K562 (cell line): Measurements from ENCODE around the gene NOP16. TPM values are rescaled to one million over a fixed set of nuclear protein-coding genes. Genes with fewer than 3 reads are reported as not detected.

Experiments used
- ATAC-seq: fragments of 200-7000 bp; cut with Tn5 transposase; 3 replicates; pipeline ENCODE4 v1.9.1; 2020; ENCODE audit warnings: moderate library complexity
- BruUV-seq: library from RNA; stranded (reverse); fragments of 400-500 nt; replicated peaks from 2 replicates; lab custom pipeline; 2021; lab: Mats Ljungman, UMichigan
- CTCF ChIA-PET: fragments of 300-600 bp; formaldehyde crosslinking; extraction: SDS; loops from one replicate; lab custom pipeline; 2021; ENCODE audit warnings: low intra/inter-chr PET ratio; lab: Yijun Ruan, JAX
- POLR2A ChIA-PET: fragments of 300-600, 350-650 bp; sonication (Branson Sonifier 250); formaldehyde crosslinking; extraction: SDS; loops from one replicate; lab custom pipeline; 2021; ENCODE audit warnings: antibody characterized with exemption, inconsistent platforms; lab: Yijun Ruan, JAX
- DNase-seq, 4 experiments: peaks; one replicate each; pipeline versions ENCODE4 v3.0.0 to v3.0.0-alpha.2; 2011 to 2018; ENCODE audit warnings: low spot score in 3 of 4, mixed read lengths in 3 of 4; ENCODE audit errors: extremely low read depth in 1 of 4
- FAIRE-seq: peaks from 2 replicates; lab custom pipeline; 2011; peaks lifted over from hg19 to GRCh38; lab: Jason Lieb, UNC
- H2AFZ ChIP-seq: 2 replicates; pipeline ENCODE4 v1.6.0; 2011; ENCODE audit warnings: low read depth, low read length, control low read depth, inconsistent platforms
- H3K27ac ChIP-seq: fragments of 200-600 bp; 3 replicates; pipeline ENCODE4 v1.8.0; 2011; ENCODE audit warnings: low read depth, mild to moderate bottlenecking, control low read depth, inconsistent platforms, low read length, moderate library complexity, mixed read lengths; ENCODE audit errors: extremely low read depth
- H3K27me3 ChIP-seq, 2 experiments: fragments of 300-600 bp in 1 of 2; 2 replicates in 1 of 2; 3 replicates in 1 of 2; pipeline versions ENCODE4 v1.6.0 to v1.8.0; 2011; ENCODE audit warnings: inconsistent platforms in 2 of 2, low read length in 2 of 2, mild to moderate bottlenecking in 1 of 2, mixed read lengths in 1 of 2, moderate library complexity in 1 of 2; ENCODE audit not compliant: control insufficient read depth in 2 of 2, insufficient read depth in 2 of 2
- H3K36me3 ChIP-seq: fragments of 300-600 bp; 3 replicates; pipeline ENCODE4 v1.8.0; 2011; ENCODE audit warnings: mild to moderate bottlenecking, low read length, inconsistent platforms; ENCODE audit not compliant: control insufficient read depth, insufficient read depth
- H3K4me1 ChIP-seq, 2 experiments: fragments of 200-600 bp in 1 of 2; replicated peaks in 1 of 2; 2 replicates in 1 of 2; 3 replicates in 1 of 2; pipeline versions ENCODE4 v1.5.1 to v1.8.0; 2011; ENCODE audit warnings: inconsistent platforms in 2 of 2, low read length in 2 of 2, mild to moderate bottlenecking in 1 of 2, mixed read lengths in 1 of 2, moderate library complexity in 1 of 2; ENCODE audit not compliant: control insufficient read depth in 2 of 2, insufficient read depth in 2 of 2
- H3K4me2 ChIP-seq: 2 replicates; pipeline ENCODE4 v1.6.1; 2011; ENCODE audit warnings: low read length, control low read depth, inconsistent platforms, mixed read lengths; ENCODE audit not compliant: insufficient read depth
- H3K4me3 ChIP-seq: fragments of 200-600 bp; sonication (generic), shearing (Covaris generic); 2 replicates; pipeline ENCODE4 v1.5.1; 2016; ENCODE audit warnings: control low read depth, inconsistent platforms
- H3K79me2 ChIP-seq: fragments of 200-600 bp; 3 replicates; pipeline ENCODE4 v1.8.0; 2011; ENCODE audit warnings: low read length, inconsistent platforms; ENCODE audit not compliant: control insufficient read depth, insufficient read depth
- H3K9ac ChIP-seq, 2 experiments: 2 replicates each; pipeline versions ENCODE4 v1.6.0 to v1.6.1; 2011; ENCODE audit warnings: low read depth in 2 of 2, low read length in 2 of 2, control low read depth in 1 of 2, inconsistent platforms in 1 of 2, mild to moderate bottlenecking in 1 of 2, mixed read lengths in 1 of 2; ENCODE audit not compliant: insufficient read depth in 1 of 2
- H3K9me1 ChIP-seq: one replicate; pipeline ENCODE4 v1.6.0; 2011; ENCODE audit warnings: inconsistent platforms, mild to moderate bottlenecking, low read length, moderate library complexity; ENCODE audit not compliant: control insufficient read depth, insufficient read depth
- H3K9me3 ChIP-seq: replicated peaks from 2 replicates; pipeline ENCODE4 v1.5.1; 2011; ENCODE audit warnings: low read depth, low read length, inconsistent platforms; ENCODE audit not compliant: control insufficient read depth, insufficient read depth
- H4K20me1 ChIP-seq: replicated peaks from 2 replicates; pipeline ENCODE4 v1.6.1; 2011; ENCODE audit warnings: low read length, inconsistent platforms, mixed read lengths; ENCODE audit not compliant: control insufficient read depth, insufficient read depth
- ERF ChIP-seq: fragments of 450-650 bp; formaldehyde crosslinking; IDR thresholded peaks from 2 replicates; pipeline ENCODE4 v1.4.0; 2020; ENCODE audit warnings: mild to moderate bottlenecking, mixed read lengths
- ETV5 ChIP-seq: sonication (generic); formaldehyde crosslinking; IDR thresholded peaks from 2 replicates; pipeline ENCODE4 v1.4.0; 2020; ENCODE audit warnings: low read depth, mild to moderate bottlenecking, missing genetic modification reagents
- FOS ChIP-seq: IDR thresholded peaks from 3 replicates; pipeline ENCODE4 v1.6.1; 2011; ENCODE audit not compliant: insufficient read length; ENCODE audit errors: extremely low read depth
- FOXJ2 ChIP-seq: fragments of 200-800 bp; sonication (Bioruptor generic); IDR thresholded peaks from 2 replicates; pipeline ENCODE4 v1.6.1; 2016; ENCODE audit warnings: missing genetic modification characterization, missing compliant biosample characterization
- HDAC3 ChIP-seq: fragments of 450-650 bp; IDR thresholded peaks from 2 replicates; pipeline ENCODE4 v1.6.1; 2018; ENCODE audit warnings: borderline replicate concordance, mild to moderate bottlenecking, moderate library complexity; ENCODE audit not compliant: partially characterized antibody
- MTA3 ChIP-seq: fragments of 450-650 bp; formaldehyde crosslinking; IDR thresholded peaks from 2 replicates; pipeline ENCODE4 v1.6.1; 2017; ENCODE audit warnings: mild to moderate bottlenecking, borderline replicate concordance
- NR2C1 ChIP-seq, 2 experiments: fragments of 450-650 bp; IDR thresholded peaks; 2 replicates each; pipeline ENCODE4 v1.6.1; 2017; ENCODE audit warnings: mild to moderate bottlenecking in 2 of 2, antibody characterized with exemption in 1 of 2, inconsistent platforms in 1 of 2, missing compliant biosample characterization in 1 of 2, missing genetic modification characterization in 1 of 2
- PML ChIP-seq: IDR thresholded peaks from 2 replicates; pipeline ENCODE4 v1.6.1; 2012; ENCODE audit warnings: low read length, inconsistent platforms
- SP1 ChIP-seq: sonication (generic); formaldehyde crosslinking; IDR thresholded peaks from 2 replicates; pipeline ENCODE4 v1.8.1; 2022; ENCODE audit warnings: mild to moderate bottlenecking, missing genetic modification reagents
- SRSF9 ChIP-seq: fragments of 200-400 bp; formaldehyde crosslinking; IDR thresholded peaks from 2 replicates; pipeline ENCODE4 v1.6.1; 2017; ENCODE audit warnings: low read depth, low read length, borderline replicate concordance
- ZNF143 ChIP-seq: sonication (generic); formaldehyde crosslinking; IDR thresholded peaks from 2 replicates; pipeline ENCODE4 v1.9.0; 2022; ENCODE audit warnings: mild to moderate bottlenecking, missing genetic modification reagents
- ZNF583 ChIP-seq: fragments of 250-450 bp; sonication (Bioruptor Pico); IDR thresholded peaks from 2 replicates; pipeline ENCODE4 v1.4.0; 2020
- ZNF766 ChIP-seq: fragments of 200-800 bp; sonication (Bioruptor generic); conservative IDR thresholded peaks from 2 replicates; pipeline ENCODE4 v1.6.1; 2016; ENCODE audit warnings: missing genetic modification characterization, missing compliant biosample characterization
- ZNF77 ChIP-seq: fragments of 250-450 bp; sonication (Bioruptor Pico); IDR thresholded peaks from 2 replicates; pipeline ENCODE4 v1.5.0; 2020
- WGBS: fragments of 100-300 bp; shearing (Covaris generic); methylation state at CpG from one replicate; pipeline ENCODE4 v1.1.6; 2016; ENCODE audit warnings: low coverage, mixed read lengths; ENCODE audit not compliant: insufficient coverage; ENCODE audit errors: missing lambda C conversion rate; 5-methylcytosine and 5-hydroxymethylcytosine counted together
- in situ Hi-C: fragments of 300-500 bp; cut with MboI; formaldehyde crosslinking; loops from 4 replicates; pipeline ENCODE4 v1.15.0; 2018; ENCODE audit warnings: inconsistent platforms, mixed read lengths
- intact Hi-C: fragments of 100-400 bp; cut with micrococcal nuclease; formaldehyde crosslinking; loops from 2 replicates; pipeline ENCODE4 v1.14.2; 2022
- polyA plus RNA-seq, 8 experiments: library from polyadenylated mRNA; depleted of rRNA in 4 of 8; stranded (reverse) in 5 of 8; unstranded in 3 of 8; fragments of >200 nt; fragmentation: Nextera tagmentation in 2 of 8; fragmentation: Illumina TruSeq in 1 of 8; extraction: Ambion mirVana in 2 of 8; extraction: Trizol in 1 of 8; gene quantifications; 2 replicates each; pipeline versions ENCODE4 v1.2.1 to v1.2.3, GENCODE V29; 2011 to 2014; ENCODE audit warnings: inconsistent platforms in 1 of 8, missing spikeins in 1 of 8
- total RNA-seq, 7 experiments: library from RNA; depleted of rRNA in 6 of 7; stranded (reverse); fragments of >200 nt in 6 of 7; fragmentation: Illumina TruSeq in 2 of 7; extraction: Trizol in 2 of 7; gene quantifications; 2 replicates each; pipeline versions ENCODE4 v1.2.1 to v1.2.3, GENCODE V29; 2011 to 2021; ENCODE audit warnings: low replicate concordance in 1 of 7
- TF ChIP-seq, protein P1 (sequence below): sonication (generic); formaldehyde crosslinking; IDR thresholded peaks from 2 replicates; pipeline ENCODE4 v1.5.0; 2020; ENCODE audit warnings: missing genetic modification reagents
- TF ChIP-seq, protein P2 (sequence below), 3 experiments: fragments of 200-800 bp in 1 of 3; fragments of 250-450 bp in 1 of 3; fragments of 450-650 bp in 1 of 3; sonication (Bioruptor Pico) in 1 of 3; sonication (Bioruptor generic) in 1 of 3; formaldehyde crosslinking in 1 of 3; IDR thresholded peaks; 2 replicates each; pipeline versions ENCODE4 v1.6.1 to v1.8.0; 2016 to 2022; ENCODE audit warnings: mild to moderate bottlenecking in 2 of 3, missing genetic modification characterization in 2 of 3, missing compliant biosample characterization in 1 of 3, moderate library complexity in 1 of 3

NOP16 gene
- total and polyA plus RNA-seq, 9 of the 15 experiments (the other 6 are each of a cell fraction or from before 2014, with no cell fraction given): 92.5 to 342 (median 148) TPM

DNA sequence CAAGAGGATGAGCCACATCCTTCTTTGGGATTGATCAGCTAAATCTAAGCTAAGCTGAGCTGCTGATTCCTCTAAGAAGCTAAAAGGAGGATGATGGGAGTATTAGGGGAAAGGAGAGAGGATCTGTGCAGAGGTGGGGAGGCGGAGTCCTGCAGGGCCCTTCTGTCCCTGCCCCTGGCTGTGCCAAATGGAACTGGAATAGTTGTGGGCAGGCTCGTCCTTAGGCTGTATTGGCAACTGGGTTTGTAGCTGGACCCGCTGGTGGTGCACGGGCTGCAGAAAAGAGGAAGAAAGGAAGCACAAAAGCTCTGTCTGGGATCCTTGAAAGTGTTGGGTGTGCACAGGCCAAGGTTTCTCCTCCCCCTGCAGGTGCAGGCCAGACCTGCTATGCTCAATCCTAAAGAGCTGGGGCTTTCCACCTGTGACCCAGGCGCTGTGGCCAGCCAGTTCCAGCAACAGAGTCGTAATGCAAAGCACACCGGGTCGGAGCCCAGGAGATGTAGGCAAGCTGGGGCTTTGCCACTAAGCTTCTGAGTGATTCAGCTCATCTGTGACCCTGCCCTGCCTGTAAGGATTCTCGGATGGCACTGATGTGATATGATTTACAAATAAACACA, 18.1 kb upstream of the NOP16 start:
- Histone ChIP-seq H3K4me2 (no peak overlapping the region), H2AFZ (no peak overlapping the region), H3K9me1 (no peaks in the 10 kb centered on the region), H3K36me3 (peaks cover 34% of the 10 kb centered on the region; the same call in 2 of the 3 replicates), H3K79me2 (no peaks in the 10 kb centered on the region), H3K9me3 (no peaks in the 10 kb centered on the region), H3K4me1 (peaks cover 0 to 7% of the 10 kb centered on the region in 2 experiments; a peak in 3 of 5 replicates), H3K9ac (no peak overlapping the region), H3K4me3 (no peak overlapping the region), H3K27me3 (no peaks in the 10 kb centered on the region), H4K20me1 (0 out of 2 replicates have a peak, but pooled peaks cover 6% of the 10 kb centered on the region), H3K27ac (no peak overlapping the region)
- in situ Hi-C loops: no loop called here
- intact Hi-C loops: no loop called here
- ChIA-PET POLR2A (interaction anchor here (1.5 to 2.9 kb wide), 3 partner anchors 9 to 13 kb away, joined by 6 to 15 read pairs (median 8); partner anchors contain the start of gene CLTB), CTCF (no interaction called here)
- BruUV-seq: no TSS peak
- no peak for FAIRE-seq
- TF ChIP-seq FOS (no peak), ERF (CRISPR knock-in tag) (no peak), PML (no peak), HDAC3 (no peak), MTA3 (no peak), ZNF766 (no peak), ZNF583 (CRISPR knock-in tag) (no peak), ZNF143 (CRISPR knock-in tag) (no peak), FOXJ2 (tag) (no peak), SP1 (CRISPR knock-in tag) (no peak), ZNF77 (CRISPR knock-in tag) (no peak), ETV5 (CRISPR knock-in tag) (no peak), SRSF9 (no peak), NR2C1 (IDR thresholded peaks at IDR 0.05) (no peak), NR2C1 (tag; IDR thresholded peaks at IDR 0.05) (no peak)
- TF ChIP-seq, protein P1, sequence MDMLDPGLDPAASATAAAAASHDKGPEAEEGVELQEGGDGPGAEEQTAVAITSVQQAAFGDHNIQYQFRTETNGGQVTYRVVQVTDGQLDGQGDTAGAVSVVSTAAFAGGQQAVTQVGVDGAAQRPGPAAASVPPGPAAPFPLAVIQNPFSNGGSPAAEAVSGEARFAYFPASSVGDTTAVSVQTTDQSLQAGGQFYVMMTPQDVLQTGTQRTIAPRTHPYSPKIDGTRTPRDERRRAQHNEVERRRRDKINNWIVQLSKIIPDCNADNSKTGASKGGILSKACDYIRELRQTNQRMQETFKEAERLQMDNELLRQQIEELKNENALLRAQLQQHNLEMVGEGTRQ (CRISPR knock-in tag): no peak
- TF ChIP-seq, protein P2, sequence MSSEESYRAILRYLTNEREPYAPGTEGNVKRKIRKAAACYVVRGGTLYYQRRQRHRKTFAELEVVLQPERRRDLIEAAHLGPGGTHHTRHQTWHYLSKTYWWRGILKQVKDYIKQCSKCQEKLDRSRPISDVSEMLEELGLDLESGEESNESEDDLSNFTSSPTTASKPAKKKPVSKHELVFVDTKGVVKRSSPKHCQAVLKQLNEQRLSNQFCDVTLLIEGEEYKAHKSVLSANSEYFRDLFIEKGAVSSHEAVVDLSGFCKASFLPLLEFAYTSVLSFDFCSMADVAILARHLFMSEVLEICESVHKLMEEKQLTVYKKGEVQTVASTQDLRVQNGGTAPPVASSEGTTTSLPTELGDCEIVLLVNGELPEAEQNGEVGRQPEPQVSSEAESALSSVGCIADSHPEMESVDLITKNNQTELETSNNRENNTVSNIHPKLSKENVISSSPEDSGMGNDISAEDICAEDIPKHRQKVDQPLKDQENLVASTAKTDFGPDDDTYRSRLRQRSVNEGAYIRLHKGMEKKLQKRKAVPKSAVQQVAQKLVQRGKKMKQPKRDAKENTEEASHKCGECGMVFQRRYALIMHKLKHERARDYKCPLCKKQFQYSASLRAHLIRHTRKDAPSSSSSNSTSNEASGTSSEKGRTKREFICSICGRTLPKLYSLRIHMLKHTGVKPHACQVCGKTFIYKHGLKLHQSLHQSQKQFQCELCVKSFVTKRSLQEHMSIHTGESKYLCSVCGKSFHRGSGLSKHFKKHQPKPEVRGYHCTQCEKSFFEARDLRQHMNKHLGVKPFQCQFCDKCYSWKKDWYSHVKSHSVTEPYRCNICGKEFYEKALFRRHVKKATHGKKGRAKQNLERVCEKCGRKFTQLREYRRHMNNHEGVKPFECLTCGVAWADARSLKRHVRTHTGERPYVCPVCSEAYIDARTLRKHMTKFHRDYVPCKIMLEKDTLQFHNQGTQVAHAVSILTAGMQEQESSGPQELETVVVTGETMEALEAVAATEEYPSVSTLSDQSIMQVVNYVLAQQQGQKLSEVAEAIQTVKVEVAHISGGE (CRISPR knock-in tag; IDR thresholded peaks at IDR 0.05): no peak
- WGBS: 80% methylated on average over 8 of the region's 9 CpGs
- ATAC-seq: no peak
- DNase-seq: peak in 2 of 4 experiments; percentile 6
